GM18498 (cell line): Measurements from ENCODE around the gene CTNND2.

ENCODE experiments used
- ATAC-seq: cut with Tn5 transposase; IDR thresholded peaks from one replicate; pipeline ENCODE4 v1.9.1; 2021; ENCODE audit warnings: mild to moderate bottlenecking, moderate library complexity; ENCODE audit not compliant: unreplicated experiment

Gene CTNND2

GRCh38 chr5:11212706-11213105, 691.5 kb downstream of the CTNND2 start:
- ATAC-seq: no peak

- no peak for ATAC-seq
These were observed 706.5 kb downstream of the CTNND2 start for GRCh38 chr5:11197726-11198125.

GRCh38 chr5:11191673-11192072, 712.6 kb downstream of the CTNND2 start:
- no peak for ATAC-seq

GRCh38 chr5:11182441-11183080, 721.7 kb downstream of the CTNND2 start:
- no peak for ATAC-seq

GRCh38 chr5:11181940-11182339, 722.3 kb downstream of the CTNND2 start:
- ATAC-seq: no peak

- no peak for ATAC-seq
These were observed 723.4 kb downstream of the CTNND2 start for GRCh38 chr5:11180890-11181289.

GRCh38 chr5:11177999-11178711, 726.1 kb downstream of the CTNND2 start:
- ATAC-seq: no peak

GRCh38 chr5:11174591-11174990, 729.7 kb downstream of the CTNND2 start:
- ATAC-seq: no peak

GRCh38 chr5:11172484-11172883, 731.8 kb downstream of the CTNND2 start:
- ATAC-seq: no peak

GRCh38 chr5:11171236-11171635, 733.0 kb downstream of the CTNND2 start:
- ATAC-seq: no peak

GRCh38 chr5:11166923-11167322, 737.3 kb downstream of the CTNND2 start:
- no peak for ATAC-seq

- ATAC-seq: no peak
These were observed 739.5 kb downstream of the CTNND2 start for GRCh38 chr5:11164531-11165294.

- no peak for ATAC-seq
These were observed 747.1 kb downstream of the CTNND2 start for GRCh38 chr5:11157132-11157531.

- ATAC-seq: no peak
These were observed 750.4 kb downstream of the CTNND2 start for GRCh38 chr5:11153670-11154382.

- ATAC-seq: no peak
These were observed 751.9 kb downstream of the CTNND2 start for GRCh38 chr5:11152368-11152767.

- ATAC-seq: no peak
These were observed 753.3 kb downstream of the CTNND2 start for GRCh38 chr5:11150976-11151375.

- ATAC-seq: no peak
These were observed 755.3 kb downstream of the CTNND2 start for GRCh38 chr5:11148810-11149539.

- ATAC-seq: no peak
These were observed 758.1 kb downstream of the CTNND2 start for GRCh38 chr5:11146171-11146570.

- peak; percentile 56 for ATAC-seq
These were observed 760.6 kb downstream of the CTNND2 start for GRCh38 chr5:11143456-11144267.
